HFFc6 (cell line): ENCODE results near the gene FAM110D. TPM values are rescaled to one million over a fixed set of nuclear protein-coding genes. Genes with fewer than 3 reads are reported as not detected.

Experiments used
- DNase-seq: peaks from one replicate; pipeline ENCODE4 v3.0.0-alpha.2; 2018
- H3K27ac Mint-ChIP-seq: 2 replicates; pipeline ENCODE4 v1.8.0; 2020; ENCODE audit warnings: mild to moderate bottlenecking, mixed read lengths
- H3K27me3 Mint-ChIP-seq: 2 replicates; pipeline ENCODE4 v1.8.0; 2021; ENCODE audit warnings: mild to moderate bottlenecking, moderate library complexity, mixed read lengths; ENCODE audit not compliant: insufficient read depth
- H3K36me3 Mint-ChIP-seq: 2 replicates; pipeline ENCODE4 v1.8.0; 2021; ENCODE audit warnings: low read depth, mixed read lengths
- H3K4me1 Mint-ChIP-seq: 2 replicates; pipeline ENCODE4 v1.8.0; 2020; ENCODE audit warnings: low read depth, mixed read lengths
- H3K4me3 Mint-ChIP-seq: 2 replicates; pipeline ENCODE4 v1.8.0; 2020; ENCODE audit warnings: mild to moderate bottlenecking, moderate library complexity, mixed read lengths
- H3K9me3 Mint-ChIP-seq: 2 replicates; pipeline ENCODE4 v1.8.0; 2020; ENCODE audit warnings: mild to moderate bottlenecking, mixed read lengths
- CTCF ChIP-seq: fragments of 200-600 bp; sonication (generic); IDR thresholded peaks from 2 replicates; pipeline ENCODE4 v1.5.0; 2021; ENCODE audit warnings: antibody characterized with exemption, mild to moderate bottlenecking
- total RNA-seq, 6 experiments: library from RNA; stranded (reverse); fragmentation: NEBNext Ultra II Directional; extraction: Animal tissue kit (Norgen Biotek cat#: 25700); gene quantifications; 2 replicates in 1 of 6; 3 replicates in 5 of 6; pipeline ENCODE4 v1.2.3, GENCODE V29; 2021

The FAM110D gene
- total RNA-seq, 6 experiments from 2014 or later = not detected

DNA sequence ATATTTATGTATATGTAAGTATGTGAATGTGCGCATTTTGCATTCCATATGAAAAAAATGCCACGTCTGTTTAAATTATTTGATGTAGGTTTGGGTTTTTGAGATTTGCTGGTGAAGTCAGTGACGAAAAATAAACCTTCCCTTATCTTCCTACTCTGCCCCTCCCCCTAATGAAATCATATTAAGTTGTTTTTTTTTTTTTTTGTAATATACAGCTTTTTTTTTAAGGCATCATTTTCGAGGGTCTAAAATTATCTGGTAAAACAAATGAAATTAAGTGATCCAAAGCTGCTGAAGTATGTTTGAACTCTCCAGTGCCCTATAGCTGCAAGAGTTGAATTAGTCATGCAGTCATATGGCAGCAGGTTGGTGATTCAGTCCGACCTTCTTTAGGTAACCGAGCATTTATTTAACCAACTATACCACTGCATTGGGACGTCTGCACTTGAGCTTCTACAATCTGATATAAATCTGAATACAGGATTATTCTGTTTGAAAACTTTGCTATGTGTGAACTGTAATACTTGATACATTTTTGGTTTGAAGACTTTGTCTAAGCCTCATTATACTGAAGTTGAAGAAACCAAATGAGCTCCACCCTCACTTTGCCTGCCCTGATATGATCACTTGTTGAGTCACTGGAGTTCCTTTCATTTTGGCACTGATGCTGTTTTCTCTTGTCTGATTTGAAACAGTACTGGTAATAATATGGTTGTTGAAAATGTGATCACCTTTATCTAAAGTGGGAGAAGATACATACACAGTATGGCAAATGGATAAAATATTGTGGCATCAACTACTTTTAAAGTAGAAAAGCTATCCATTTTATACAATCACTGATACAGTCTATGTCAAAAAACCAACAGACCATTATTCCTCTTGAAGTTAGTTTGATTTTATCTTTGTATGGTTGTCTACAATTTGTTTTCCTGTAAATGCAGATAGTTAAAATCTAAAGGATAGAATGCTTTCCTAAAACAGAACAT, 35.6 kb upstream of the FAM110D start:
- peaks cover 33% of the 10 kb centered on the region for H3K4me1 Mint-ChIP-seq
- peaks cover 6% of the 10 kb centered on the region for H3K27me3 Mint-ChIP-seq
- H3K36me3 Mint-ChIP-seq = peaks cover 12% of the 10 kb centered on the region; the same call in 1 of the 2 replicates
- no peaks in the 10 kb centered on the region for H3K9me3 Mint-ChIP-seq
- no peak for TF ChIP-seq CTCF
- DNase-seq = peak; percentile 54
- peak overlapping the region; percentile 53 for H3K27ac Mint-ChIP-seq
- H3K4me3 Mint-ChIP-seq = peak overlapping the region; percentile 53

GRCh38 chr1:26124418-26125331, 34.2 kb upstream of the FAM110D start:
- peaks cover 6% of the 10 kb centered on the region; the same call in 1 of the 2 replicates for H3K36me3 Mint-ChIP-seq
- TF ChIP-seq CTCF = no peak
- H3K4me1 Mint-ChIP-seq = peaks cover 33% of the 10 kb centered on the region
- H3K9me3 Mint-ChIP-seq = no peaks in the 10 kb centered on the region
- DNase-seq = no peak
- H3K27ac Mint-ChIP-seq = no peak overlapping the region
- H3K27me3 Mint-ChIP-seq = peaks cover 10% of the 10 kb centered on the region
- no peak overlapping the region for H3K4me3 Mint-ChIP-seq

DNA sequence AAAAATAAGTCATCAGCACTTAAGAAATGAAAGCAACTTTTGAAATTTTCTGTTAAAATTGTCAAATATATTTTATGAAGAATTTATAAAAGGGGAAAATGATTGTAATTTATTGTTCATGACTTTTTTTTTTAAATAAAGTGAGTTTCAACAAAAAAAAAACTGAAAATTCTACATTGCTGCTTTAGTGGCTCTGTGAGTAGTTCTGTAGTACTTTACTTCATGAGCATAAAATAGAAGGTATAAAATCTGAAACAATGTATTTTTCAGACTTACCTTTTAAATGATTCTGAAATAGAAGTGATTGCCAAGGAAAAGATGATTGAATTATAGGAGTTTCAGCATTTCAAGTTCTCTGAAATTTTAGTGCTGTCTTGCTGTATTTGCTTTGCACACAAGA, 33.5 kb upstream of the FAM110D start:
- Mint-ChIP-seq H3K36me3 (no peaks in the 10 kb centered on the region), H3K27ac (no peak overlapping the region)
- TF ChIP-seq CTCF = no peak

GRCh38 chr1:26125946-26126320, 32.9 kb upstream of the FAM110D start:
- H3K27me3 Mint-ChIP-seq = peaks cover 14% of the 10 kb centered on the region
- peaks cover 33% of the 10 kb centered on the region for H3K4me1 Mint-ChIP-seq
- no peak for DNase-seq
- no peak for TF ChIP-seq CTCF
- no peaks in the 10 kb centered on the region for H3K9me3 Mint-ChIP-seq
- H3K4me3 Mint-ChIP-seq = no peak overlapping the region
- no peak overlapping the region for H3K27ac Mint-ChIP-seq
- H3K36me3 Mint-ChIP-seq = no peaks in the 10 kb centered on the region

More for the DNA sequence above, 33.5 kb upstream of the FAM110D start:
- DNase-seq = no peak
- no peak overlapping the region for H3K4me3 Mint-ChIP-seq
- H3K9me3 Mint-ChIP-seq = no peaks in the 10 kb centered on the region
- H3K27me3 Mint-ChIP-seq = peaks cover 13% of the 10 kb centered on the region
- peaks cover 33% of the 10 kb centered on the region for H3K4me1 Mint-ChIP-seq

- Mint-ChIP-seq H3K27me3 (peaks cover 17% of the 10 kb centered on the region), H3K27ac (no peak overlapping the region), H3K4me1 (peaks cover 29% of the 10 kb centered on the region), H3K4me3 (no peak overlapping the region), H3K36me3 (no peaks in the 10 kb centered on the region), H3K9me3 (no peaks in the 10 kb centered on the region)
- no peak for TF ChIP-seq CTCF
- no peak for DNase-seq
These were observed 32.4 kb upstream of the FAM110D start for GRCh38 chr1:26126321-26127084.
